Measurements from ENCODE around the gene AURKAIP1. TPM values are rescaled to one million over a fixed set of nuclear protein-coding genes. Genes with fewer than 3 reads are reported as not detected.
A peak's percentile ranks its signal among the peaks of the same experiment; 100 is the strongest.

Gene AURKAIP1
- total and polyA plus RNA-seq, 2 of the 13 experiments (the other 11 are each of a cell fraction or from before 2014, with no cell fraction given) = 69.5 to 175 TPM

DNA sequence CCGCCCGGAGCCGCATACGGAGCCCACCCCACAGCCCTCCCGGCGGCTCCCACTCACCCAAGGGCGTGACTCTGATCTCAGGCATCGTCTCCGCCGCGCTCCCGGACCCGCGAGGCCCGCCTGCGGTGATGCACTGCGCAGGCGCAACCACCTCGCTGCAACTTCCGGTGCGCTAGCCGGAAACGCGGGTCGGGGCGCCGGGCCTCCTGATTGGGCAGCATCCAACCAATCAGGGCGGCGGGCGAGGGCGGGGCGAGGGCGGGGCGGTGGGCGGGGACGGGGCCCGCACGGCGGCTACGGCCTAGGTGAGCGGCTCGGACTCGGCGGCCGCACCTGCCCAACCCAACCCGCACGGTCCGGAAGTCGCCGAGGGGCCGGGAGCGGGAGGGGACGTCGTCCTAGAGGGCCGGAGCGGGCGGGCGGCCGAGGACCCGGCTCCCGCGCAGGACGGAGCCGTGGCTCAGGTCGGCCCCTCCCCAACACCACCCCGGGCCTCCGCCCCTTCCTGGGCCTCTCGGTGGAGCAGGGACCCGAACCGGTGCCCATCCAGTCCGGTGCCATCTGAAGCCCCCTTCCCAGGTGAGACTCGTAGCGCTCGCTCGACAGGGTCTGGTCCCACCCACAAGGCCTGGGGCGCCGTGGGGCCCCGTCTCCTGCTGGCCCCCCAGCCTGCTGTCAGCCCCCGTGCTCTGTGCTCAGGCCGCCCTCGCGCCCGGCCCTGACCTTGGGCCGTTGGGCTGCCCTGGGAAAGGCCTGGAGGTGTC is 50.3 kb downstream of the AURKAIP1 start, which contains the start of the genes CPTP and INTS11 (continued):
- TF ChIP-seq, protein P1, sequence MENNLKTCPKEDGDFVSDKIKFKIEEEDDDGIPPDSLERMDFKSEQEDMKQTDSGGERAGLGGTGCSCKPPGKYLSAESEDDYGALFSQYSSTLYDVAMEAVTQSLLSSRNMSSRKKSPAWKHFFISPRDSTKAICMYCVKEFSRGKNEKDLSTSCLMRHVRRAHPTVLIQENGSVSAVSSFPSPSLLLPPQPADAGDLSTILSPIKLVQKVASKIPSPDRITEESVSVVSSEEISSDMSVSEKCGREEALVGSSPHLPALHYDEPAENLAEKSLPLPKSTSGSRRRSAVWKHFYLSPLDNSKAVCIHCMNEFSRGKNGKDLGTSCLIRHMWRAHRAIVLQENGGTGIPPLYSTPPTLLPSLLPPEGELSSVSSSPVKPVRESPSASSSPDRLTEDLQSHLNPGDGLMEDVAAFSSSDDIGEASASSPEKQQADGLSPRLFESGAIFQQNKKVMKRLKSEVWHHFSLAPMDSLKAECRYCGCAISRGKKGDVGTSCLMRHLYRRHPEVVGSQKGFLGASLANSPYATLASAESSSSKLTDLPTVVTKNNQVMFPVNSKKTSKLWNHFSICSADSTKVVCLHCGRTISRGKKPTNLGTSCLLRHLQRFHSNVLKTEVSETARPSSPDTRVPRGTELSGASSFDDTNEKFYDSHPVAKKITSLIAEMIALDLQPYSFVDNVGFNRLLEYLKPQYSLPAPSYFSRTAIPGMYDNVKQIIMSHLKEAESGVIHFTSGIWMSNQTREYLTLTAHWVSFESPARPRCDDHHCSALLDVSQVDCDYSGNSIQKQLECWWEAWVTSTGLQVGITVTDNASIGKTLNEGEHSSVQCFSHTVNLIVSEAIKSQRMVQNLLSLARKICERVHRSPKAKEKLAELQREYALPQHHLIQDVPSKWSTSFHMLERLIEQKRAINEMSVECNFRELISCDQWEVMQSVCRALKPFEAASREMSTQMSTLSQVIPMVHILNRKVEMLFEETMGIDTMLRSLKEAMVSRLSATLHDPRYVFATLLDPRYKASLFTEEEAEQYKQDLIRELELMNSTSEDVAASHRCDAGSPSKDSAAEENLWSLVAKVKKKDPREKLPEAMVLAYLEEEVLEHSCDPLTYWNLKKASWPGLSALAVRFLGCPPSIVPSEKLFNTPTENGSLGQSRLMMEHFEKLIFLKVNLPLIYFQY (CRISPR knock-in tag; IDR thresholded peaks at IDR 0.05; ENCODE audit: borderline replicate concordance) = peak; percentile 15; the same call in 1 of the 2 replicates
- TF ChIP-seq, protein P2, sequence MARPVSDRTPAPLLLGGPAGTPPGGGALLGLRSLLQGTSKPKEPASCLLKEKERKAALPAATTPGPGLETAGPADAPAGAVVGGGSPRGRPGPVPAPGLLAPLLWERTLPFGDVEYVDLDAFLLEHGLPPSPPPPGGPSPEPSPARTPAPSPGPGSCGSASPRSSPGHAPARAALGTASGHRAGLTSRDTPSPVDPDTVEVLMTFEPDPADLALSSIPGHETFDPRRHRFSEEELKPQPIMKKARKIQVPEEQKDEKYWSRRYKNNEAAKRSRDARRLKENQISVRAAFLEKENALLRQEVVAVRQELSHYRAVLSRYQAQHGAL (CRISPR knock-in tag; IDR thresholded peaks at IDR 0.05; ENCODE audit: not compliant biosample characterization) = no peak
- TF ChIP-seq, protein P3, sequence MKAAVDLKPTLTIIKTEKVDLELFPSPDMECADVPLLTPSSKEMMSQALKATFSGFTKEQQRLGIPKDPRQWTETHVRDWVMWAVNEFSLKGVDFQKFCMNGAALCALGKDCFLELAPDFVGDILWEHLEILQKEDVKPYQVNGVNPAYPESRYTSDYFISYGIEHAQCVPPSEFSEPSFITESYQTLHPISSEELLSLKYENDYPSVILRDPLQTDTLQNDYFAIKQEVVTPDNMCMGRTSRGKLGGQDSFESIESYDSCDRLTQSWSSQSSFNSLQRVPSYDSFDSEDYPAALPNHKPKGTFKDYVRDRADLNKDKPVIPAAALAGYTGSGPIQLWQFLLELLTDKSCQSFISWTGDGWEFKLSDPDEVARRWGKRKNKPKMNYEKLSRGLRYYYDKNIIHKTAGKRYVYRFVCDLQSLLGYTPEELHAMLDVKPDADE (CRISPR knock-in tag; IDR thresholded peaks at IDR 0.05) = no peak; the same call in 1 of the 2 replicates
- no peak; the same call in 1 of the 2 replicates for TF ChIP-seq DNMT3B (CRISPR knock-in tag; conservative IDR thresholded peaks at IDR 0.05)
- peak; percentile 39 for TF ChIP-seq ASH2L (IDR thresholded peaks at IDR 0.05; ENCODE audit: insufficient read length, low read depth, low read length)
- TF ChIP-seq, protein P4, sequence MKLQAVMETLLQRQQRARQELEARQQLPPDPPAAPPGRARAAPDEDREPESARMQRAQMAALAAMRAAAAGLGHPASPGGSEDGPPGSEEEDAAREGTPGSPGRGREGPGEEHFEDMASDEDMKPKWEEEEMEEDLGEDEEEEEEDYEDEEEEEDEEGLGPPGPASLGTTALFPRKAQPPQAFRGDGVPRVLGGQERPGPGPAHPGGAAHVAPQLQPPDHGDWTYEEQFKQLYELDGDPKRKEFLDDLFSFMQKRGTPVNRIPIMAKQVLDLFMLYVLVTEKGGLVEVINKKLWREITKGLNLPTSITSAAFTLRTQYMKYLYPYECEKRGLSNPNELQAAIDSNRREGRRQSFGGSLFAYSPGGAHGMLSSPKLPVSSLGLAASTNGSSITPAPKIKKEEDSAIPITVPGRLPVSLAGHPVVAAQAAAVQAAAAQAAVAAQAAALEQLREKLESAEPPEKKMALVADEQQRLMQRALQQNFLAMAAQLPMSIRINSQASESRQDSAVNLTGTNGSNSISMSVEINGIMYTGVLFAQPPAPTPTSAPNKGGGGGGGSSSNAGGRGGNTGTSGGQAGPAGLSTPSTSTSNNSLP (IDR thresholded peaks at IDR 0.05; ENCODE audit: low read depth, low read length) = no peak
- no peak for TF ChIP-seq FOXK2 (IDR thresholded peaks at IDR 0.05)
- TF ChIP-seq EZH2 (conservative IDR thresholded peaks at IDR 0.05; ENCODE audit: low read depth, low read length) = no peak
- TF ChIP-seq ARNT2 (CRISPR knock-in tag; IDR thresholded peaks at IDR 0.05; ENCODE audit: low read depth) = peak; percentile 25; the same call in 1 of the 2 replicates
- no peak for TF ChIP-seq TP53 (CRISPR knock-in tag; conservative IDR thresholded peaks at IDR 0.05)
- TF ChIP-seq ZNF484 (CRISPR knock-in tag; IDR thresholded peaks at IDR 0.05; ENCODE audit: borderline replicate concordance, low read depth) = no peak
- TF ChIP-seq, protein P5, sequence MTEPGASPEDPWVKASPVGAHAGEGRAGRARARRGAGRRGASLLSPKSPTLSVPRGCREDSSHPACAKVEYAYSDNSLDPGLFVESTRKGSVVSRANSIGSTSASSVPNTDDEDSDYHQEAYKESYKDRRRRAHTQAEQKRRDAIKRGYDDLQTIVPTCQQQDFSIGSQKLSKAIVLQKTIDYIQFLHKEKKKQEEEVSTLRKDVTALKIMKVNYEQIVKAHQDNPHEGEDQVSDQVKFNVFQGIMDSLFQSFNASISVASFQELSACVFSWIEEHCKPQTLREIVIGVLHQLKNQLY (CRISPR knock-in tag; IDR thresholded peaks at IDR 0.05) = no peak
- no peak for TF ChIP-seq ARNTL (CRISPR knock-in tag; IDR thresholded peaks at IDR 0.05)
- no peak for TF ChIP-seq ZNF136 (CRISPR knock-in tag; IDR thresholded peaks at IDR 0.05; ENCODE audit: low read depth)
- TF ChIP-seq ETV6 (CRISPR knock-in tag; conservative IDR thresholded peaks at IDR 0.05) = no peak
- no peak for TF ChIP-seq HOXA5 (CRISPR knock-in tag; IDR thresholded peaks at IDR 0.05)
- TF ChIP-seq KAT2B (IDR thresholded peaks at IDR 0.05; ENCODE audit: borderline replicate concordance, low read depth, low read length) = no peak
- no peak for TF ChIP-seq TMF1 (CRISPR knock-in tag; IDR thresholded peaks at IDR 0.05; ENCODE audit: low read depth)
